ENCODE results near the gene TNP2.

Gene TNP2

DNA sequence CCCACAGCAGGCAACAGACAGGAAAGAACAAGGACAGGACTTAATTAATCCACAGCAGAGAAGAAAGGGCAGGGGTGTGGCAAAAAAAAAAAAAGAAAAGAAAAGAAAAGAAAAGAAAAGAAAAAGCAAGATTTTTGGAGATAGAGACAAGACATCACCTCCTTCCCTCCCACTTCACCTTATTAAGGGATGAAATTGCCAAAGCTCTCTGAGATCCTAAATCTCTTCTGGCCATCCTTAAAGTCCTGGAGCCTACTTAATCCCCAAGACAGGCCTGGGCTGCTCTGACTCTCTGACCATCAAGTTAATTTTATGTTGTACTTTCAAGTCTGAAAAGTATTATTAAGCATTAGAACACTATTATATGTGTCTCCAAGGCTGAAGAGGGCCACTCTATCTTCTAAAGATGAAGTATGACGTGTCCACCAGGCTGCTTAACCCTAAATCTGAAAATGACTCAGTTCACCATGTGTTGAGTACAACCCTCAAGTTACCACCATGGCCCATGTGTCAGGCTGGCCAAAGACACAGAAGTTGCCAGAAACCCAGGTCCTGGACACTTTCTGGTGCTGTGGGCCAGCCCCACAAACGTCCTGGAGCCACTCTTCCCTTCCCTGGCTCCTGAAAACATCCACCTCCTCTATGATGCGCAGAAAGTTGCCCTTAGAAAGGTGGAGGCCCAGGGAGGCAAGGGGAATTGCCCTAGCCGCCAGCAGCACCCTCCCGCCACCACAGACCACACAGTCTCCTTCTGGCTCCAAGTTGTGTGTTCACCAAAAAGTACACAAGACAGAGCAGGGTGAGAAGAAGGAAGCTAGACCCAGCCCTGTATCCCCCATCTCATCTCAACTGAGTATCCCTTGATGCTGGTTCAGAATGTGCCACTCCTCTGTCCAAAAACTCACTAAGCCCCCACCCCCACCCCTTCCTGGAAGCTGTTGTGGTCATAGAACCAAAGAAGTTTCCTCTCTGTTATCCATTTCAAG is 15.8 kb downstream of the TNP2 start:
- no peak for TF ChIP-seq POLR2A (IDR thresholded peaks at IDR 0.05; ENCODE audit: low read depth, low read length)
- FAIRE-seq (no peak), DNase-seq (ENCODE audit: insufficient read length, low spot score) (no peak)

DNA sequence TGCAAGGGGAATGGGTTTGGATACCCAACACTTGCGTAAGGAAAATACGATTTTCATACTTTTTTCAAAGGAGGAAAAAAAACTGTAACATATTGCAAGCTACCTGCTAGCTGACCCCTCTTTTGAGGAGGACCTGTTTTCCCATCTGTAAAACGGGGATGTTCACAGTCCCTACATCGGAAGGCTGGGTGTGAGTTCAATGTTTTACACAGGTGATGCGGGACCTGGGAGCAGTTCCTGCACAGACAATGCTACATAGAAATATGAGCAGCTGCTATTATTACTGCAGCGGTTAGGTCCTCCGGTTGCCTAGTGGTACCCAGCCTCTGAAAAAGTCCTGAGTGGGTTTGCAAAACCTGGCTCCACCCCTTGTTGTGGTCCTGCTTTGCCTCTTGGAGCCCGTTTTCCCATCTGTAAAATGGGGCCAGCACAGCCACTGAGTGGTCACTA is 16.6 kb downstream of the TNP2 start:
- TF ChIP-seq POLR2A (IDR thresholded peaks at IDR 0.05; ENCODE audit: low read depth, low read length), result no peak
- FAIRE-seq, result no peak
- no peak for DNase-seq (ENCODE audit: insufficient read length, low spot score)

DNA sequence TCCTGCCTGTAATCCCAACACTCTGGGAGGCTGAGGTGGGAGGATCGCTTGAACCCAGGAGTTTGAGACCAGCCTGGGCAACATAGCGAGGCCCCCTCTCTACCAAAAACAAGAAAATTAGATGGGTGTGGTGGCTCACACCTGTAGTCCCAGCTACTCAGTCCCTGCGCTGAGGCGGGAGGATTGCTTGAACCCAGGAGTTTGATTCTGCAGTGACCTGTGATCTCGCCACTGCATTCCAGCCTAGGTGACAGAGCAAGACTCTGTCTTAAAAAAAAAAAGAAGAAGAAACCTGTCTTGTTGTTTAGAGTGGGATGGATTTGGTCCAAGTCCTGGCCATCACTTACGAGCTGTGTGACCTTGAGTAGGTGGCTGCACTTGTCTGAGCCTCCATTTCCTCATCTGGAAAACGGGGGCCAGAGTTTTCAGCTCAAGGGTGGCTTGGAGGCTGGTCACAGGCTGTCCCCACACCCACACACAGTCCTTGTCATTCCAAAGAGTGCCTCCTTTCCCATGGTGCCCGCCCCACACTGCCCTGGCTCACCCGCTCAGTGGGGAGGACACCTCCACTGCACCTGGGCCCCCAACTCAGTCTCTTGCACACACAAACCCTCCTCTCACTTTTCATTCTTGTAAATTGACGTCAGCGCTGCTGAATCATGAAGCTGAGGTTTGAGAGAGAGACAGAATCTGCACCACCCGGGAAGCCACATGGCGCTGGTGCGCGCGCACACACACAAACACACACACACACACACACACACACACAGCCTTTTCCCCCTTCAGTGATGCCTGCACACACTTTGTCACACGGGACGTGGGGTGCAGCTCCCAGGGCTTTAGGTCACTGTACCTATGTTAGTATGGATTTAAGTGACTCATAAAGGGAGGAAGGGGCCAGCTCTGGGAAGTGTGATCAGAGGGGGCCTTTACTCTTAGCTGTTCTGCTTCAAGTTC is 17.3 kb downstream of the TNP2 start:
- no peak for DNase-seq (ENCODE audit: insufficient read length, low spot score)
- no peak for FAIRE-seq
- no peak for TF ChIP-seq POLR2A (IDR thresholded peaks at IDR 0.05; ENCODE audit: low read depth, low read length)

DNA sequence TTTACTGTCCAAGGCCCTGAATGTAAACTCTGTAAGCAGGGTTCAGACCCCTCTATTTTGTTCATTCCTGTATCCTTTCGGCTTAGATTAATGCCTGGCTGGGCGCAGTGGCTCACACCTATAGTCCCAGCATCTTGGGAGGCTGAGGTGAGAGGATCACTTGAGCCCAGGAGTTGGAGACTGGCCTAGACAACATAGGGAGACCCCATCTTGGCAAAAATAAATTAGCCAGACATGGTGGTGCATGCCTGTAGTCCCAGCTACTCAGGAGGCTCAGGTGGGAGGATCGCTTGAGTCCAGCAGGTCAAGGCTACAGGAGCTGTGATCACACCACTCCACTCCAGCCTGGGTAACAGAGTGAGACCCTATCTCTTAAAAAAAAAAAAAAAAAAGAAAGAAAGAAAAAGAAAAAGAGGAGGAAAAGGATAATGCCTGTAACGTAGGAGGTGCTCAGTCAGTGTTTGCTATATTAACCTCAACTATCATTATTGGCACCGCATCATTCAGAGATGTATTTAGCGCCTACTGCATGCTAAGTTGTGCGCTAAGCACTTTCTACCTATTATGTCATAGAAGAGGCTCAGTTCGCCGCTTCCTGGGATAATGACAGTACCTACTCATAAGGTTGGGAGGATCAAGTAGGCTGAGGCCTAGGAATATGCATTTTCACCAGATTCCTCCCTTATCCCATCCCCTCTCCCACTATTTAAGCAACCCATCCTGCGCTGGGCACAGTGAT is 18.2 kb downstream of the TNP2 start:
- TF ChIP-seq POLR2A (IDR thresholded peaks at IDR 0.05; ENCODE audit: low read depth, low read length), result no peak
- FAIRE-seq, result no peak
- DNase-seq (ENCODE audit: insufficient read length, low spot score), result no peak

DNA sequence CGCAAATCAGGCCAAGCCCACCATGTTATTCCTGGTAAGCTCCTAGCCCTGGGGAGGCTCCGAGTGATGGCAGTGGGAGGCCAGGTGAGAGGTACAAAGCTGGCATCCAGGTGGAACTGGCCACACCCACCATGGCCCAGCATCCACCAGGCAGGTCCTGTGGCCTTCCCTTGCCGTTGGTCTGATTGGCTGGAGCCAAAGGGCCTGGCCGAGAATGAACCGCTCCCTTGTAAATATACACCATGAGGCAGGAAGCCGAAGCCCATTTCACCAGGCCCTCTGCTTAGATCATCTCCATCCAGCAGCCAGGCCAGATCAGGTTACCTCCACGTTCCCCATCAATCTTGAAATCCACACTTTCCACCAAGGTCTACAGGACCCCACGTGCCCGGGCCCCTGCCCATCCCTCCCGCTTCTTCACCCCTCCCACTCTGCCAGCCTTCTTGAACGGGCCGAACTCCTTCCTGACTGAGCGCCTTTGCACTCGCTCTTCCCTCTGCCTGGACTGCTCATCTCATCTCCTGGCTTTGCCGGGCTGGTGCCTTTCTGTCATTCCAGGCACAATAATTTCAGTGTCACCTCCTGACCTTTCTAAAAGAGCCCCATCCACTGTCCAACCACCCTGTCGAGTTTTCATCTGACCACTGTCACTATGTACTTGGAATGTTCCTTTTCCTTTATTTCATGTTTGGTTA is 18.9 kb downstream of the TNP2 start:
- no peak for FAIRE-seq
- no peak for DNase-seq (ENCODE audit: insufficient read length, low spot score)
- TF ChIP-seq POLR2A (IDR thresholded peaks at IDR 0.05; ENCODE audit: low read depth, low read length), result no peak

DNA sequence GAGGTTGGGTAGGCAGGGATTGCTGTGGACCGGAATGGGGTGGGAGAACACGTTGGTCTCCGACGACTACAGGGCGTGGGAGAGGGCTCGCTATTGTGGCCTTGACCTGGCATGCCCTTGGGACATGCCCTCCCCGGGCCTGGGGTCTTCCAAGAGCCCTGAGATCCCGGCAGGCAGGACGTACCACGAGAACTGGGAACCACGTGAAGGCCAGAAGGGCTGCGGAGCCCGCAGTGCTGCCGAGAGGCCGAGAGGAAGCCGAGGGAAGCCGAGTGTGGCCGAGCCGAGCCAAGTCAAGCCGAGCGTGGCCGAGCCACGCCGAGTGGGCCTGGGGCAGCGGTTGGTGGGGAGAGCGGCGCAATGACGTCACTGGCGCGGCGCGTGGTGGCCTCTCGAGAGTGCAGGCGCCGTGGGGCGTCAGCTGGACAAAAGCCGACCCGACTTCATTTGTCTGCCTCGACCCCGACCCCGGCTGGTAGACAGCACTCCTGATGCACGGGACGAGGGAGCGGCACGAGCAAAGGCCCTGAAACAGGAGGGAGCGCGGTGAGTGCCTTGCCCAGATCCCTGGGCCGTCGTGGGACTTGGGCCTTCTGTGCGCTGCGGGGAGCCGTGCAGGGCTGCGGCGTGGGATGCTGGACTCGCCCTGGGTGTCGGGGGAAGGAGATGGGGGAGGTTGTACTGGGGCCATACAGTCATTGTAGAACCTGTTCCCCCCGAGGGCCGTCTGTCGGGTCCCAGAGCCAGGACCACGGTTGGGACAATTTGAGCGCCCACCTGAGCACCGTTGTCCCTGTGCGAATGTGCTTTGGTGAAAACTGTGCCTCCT is 19.7 kb downstream of the TNP2 start:
- no peak for TF ChIP-seq POLR2A (IDR thresholded peaks at IDR 0.05; ENCODE audit: low read depth, low read length)
- FAIRE-seq, result no peak
- no peak for DNase-seq (ENCODE audit: insufficient read length, low spot score)

DNA sequence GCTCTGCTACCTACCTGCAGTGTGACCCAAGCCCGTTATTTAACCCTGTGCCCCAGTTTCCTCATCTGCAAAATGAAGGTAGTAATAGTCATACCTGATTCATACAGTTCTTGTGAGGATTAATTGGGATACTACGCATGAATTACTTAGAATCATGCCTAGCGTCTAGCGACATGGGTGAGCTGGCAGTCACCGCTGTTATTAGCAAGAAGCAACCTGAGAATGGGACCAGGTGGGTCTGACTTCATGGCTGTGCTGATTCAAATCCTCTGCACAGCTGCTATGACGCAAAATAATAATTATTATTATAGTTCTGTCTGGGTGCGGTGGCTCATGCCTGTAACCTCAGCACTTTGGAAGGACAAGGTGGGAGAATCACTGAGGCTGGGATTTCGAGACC is 21.0 kb downstream of the TNP2 start:
- TF ChIP-seq POLR2A (IDR thresholded peaks at IDR 0.05; ENCODE audit: low read depth, low read length), result no peak
- DNase-seq (ENCODE audit: insufficient read length, low spot score) (no peak), FAIRE-seq (no peak)

DNA sequence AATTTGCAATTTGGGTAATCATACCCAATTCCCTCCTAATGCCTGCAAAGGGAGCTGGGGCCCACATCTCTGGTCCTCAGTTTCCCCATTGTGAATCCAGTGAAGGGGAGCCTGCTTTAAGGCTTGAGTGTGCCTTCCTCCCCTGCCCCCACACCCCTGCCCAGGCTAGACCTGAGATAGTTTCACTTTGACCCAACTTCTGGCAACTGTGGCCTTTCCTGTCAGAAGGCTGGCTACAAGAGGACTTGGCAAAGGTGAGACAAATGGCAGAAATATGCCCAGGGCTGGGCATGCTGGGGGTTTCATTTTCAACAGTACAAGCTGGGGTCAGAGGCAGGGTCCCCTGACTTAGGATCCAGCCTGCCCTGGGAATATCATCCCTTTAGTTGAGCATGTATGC is 23.1 kb downstream of the TNP2 start:
- no peak for TF ChIP-seq POLR2A (IDR thresholded peaks at IDR 0.05; ENCODE audit: low read depth, low read length)
- no peak for FAIRE-seq
- DNase-seq (ENCODE audit: insufficient read length, low spot score), result no peak

DNA sequence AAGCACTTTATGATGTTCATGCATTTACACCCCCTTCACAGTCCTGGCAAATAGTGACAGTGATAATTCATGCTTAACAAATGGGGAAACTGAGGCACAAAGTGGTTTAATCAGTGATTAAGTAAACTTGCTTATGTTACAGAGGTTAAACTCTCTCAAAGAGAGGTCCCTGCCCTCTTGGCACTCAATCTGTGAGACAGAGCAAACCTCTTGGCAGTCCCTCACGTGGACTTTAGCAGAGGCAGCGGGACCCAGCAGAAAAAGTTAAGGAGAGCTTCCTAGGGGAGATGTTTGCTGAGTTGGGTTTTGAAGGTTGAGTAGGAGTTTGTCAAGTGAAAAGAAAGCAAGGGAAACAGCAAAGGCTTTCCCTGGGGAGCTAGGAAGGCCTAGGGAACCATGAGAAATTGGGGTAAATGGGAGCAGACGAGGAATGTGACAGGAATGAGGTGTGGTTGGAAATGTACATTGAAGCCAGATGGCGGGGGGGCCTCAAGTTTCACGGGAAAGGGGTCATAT is 23.8 kb downstream of the TNP2 start:
- FAIRE-seq (no peak), DNase-seq (ENCODE audit: insufficient read length, low spot score) (no peak)
- no peak for TF ChIP-seq POLR2A (IDR thresholded peaks at IDR 0.05; ENCODE audit: low read depth, low read length)

DNA sequence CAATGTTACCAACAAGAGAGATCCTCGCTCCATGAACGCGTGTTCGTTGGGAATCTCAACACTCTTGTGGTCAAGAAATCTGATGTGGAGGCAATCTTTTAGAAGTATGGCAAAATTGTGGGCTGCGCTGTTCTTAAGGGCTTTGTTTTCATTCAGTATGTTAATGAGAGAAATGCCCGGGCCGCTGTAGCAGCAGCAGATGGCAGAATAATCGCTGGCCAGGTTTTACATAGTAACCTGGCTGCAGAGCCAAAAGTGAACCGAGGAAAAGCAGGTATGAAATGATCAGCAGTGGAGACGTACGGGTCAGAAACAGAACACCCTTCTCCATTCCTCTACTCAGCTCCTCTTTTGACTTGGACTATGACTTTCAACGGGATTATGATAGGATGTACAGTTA is 26.5 kb downstream of the TNP2 start:
- no peak for TF ChIP-seq POLR2A (IDR thresholded peaks at IDR 0.05; ENCODE audit: low read depth, low read length)
- no peak for DNase-seq (ENCODE audit: insufficient read length, low spot score)
- no peak for FAIRE-seq

DNA sequence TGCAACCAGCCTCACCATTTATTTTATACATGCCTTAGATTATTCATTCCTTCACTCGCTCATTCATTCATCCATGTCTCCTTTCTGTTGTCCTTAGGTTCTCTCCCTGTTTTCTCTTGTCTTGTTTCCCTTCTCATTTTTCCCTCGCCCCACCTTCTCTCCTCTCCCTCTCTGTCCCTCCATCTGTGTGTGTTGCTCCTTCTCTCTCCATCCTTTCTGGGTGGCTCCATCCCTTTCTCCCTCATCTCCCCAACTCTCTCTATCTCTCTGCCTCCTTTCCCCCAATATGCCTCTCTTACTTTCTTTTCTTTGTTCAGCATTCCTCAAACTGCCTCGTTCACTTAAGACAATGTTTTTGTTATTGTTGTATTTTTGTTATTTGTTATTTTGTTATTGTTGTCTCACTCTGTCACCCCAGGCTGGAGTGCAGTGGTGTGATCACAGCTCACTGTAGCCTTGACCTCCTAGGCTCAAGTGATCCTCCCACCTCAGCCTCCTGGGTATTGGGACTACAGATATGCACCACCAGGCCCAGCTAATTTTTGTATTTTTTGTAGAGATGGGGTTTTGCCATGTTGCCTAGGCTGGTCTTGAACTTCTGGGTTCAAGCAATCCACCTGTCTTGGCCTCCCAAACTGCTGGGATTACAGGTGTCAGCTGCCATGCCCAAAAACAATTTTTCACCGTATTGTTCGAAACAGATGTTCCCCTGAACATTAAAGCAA is 27.5 kb downstream of the TNP2 start:
- no peak for TF ChIP-seq POLR2A (IDR thresholded peaks at IDR 0.05; ENCODE audit: low read depth, low read length)
- no peak for FAIRE-seq
- no peak for DNase-seq (ENCODE audit: insufficient read length, low spot score)
